Panc1 (cell line): Measurements from ENCODE around the gene SRP72.

Experiments used
- CTCF ChIP-seq: fragments of 450-650 bp; IDR thresholded peaks from 2 replicates; pipeline ENCODE4 v1.5.1; 2017; ENCODE audit warnings: mild to moderate bottlenecking
- SIN3A ChIP-seq: IDR thresholded peaks from 2 replicates; pipeline ENCODE4 v1.6.1; 2012; ENCODE audit warnings: low read depth, mild to moderate bottlenecking, low read length, moderate library complexity, borderline replicate concordance; ENCODE audit not compliant: insufficient read depth

DNA sequence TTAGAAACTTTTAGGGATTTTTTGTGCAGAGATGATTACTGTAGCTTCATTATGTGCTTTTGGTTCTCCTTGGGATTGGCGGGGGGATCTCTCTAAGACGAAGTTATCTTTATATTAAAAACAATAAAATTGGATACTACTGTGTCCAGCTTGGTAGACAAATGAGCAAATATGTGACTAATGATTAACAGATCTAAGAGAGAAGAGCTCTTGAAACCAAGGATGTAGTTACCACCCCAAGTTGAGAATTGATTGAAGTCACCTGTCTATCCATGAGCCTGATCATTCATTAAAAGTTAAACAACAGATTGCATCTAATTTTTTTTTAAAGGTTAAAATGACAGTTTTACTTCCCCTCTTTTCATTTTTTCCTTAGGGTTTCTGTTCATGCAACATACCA is 22.7 kb upstream of the SRP72 start:
- TF ChIP-seq CTCF = no peak
- no peak for TF ChIP-seq SIN3A
